GM19468 (cell line): Measurements from ENCODE around the gene INAFM2.
A peak's percentile ranks its signal among the peaks of the same experiment; 100 is the strongest.

Experiments used
- ATAC-seq: cut with Tn5 transposase; IDR thresholded peaks from one replicate; pipeline ENCODE4 v1.9.1; 2021; ENCODE audit warnings: mild to moderate bottlenecking, moderate library complexity, moderate number of reproducible peaks; ENCODE audit not compliant: unreplicated experiment; ENCODE audit errors: extremely low read depth

Gene INAFM2

GRCh38 chr15:40354408-40355171 lies 31.1 kb downstream of the INAFM2 start:
- no peak for ATAC-seq

- no peak for ATAC-seq
Observed at GRCh38 chr15:40355976-40356585, 32.6 kb downstream of the INAFM2 start.

GRCh38 chr15:40357246-40357645 lies 33.8 kb downstream of the INAFM2 start:
- ATAC-seq, result no peak

- ATAC-seq, result no peak
Observed at GRCh38 chr15:40357723-40358470, 34.4 kb downstream of the INAFM2 start, which contains the start of gene DISP2. TSS of gene DISP2 (plus strand) at chr15:40358219. CDS start at chr15:40358322, 103 bp downstream.

GRCh38 chr15:40358471-40359353 lies 35.2 kb downstream of the INAFM2 start:
- ATAC-seq, result no peak

- no peak for ATAC-seq
Observed at GRCh38 chr15:40360015-40360414, 36.5 kb downstream of the INAFM2 start.

GRCh38 chr15:40361640-40362039 lies 38.1 kb downstream of the INAFM2 start:
- ATAC-seq, result no peak

- ATAC-seq, result no peak
Observed at GRCh38 chr15:40363611-40364010, 40.1 kb downstream of the INAFM2 start.

GRCh38 chr15:40364251-40364650 lies 40.8 kb downstream of the INAFM2 start:
- no peak for ATAC-seq

- no peak for ATAC-seq
Observed at GRCh38 chr15:40365016-40365415, 41.5 kb downstream of the INAFM2 start.

GRCh38 chr15:40365624-40366456 lies 42.3 kb downstream of the INAFM2 start:
- no peak for ATAC-seq

- no peak for ATAC-seq
Observed at GRCh38 chr15:40366457-40367370, 43.2 kb downstream of the INAFM2 start.

- no peak for ATAC-seq
Observed at GRCh38 chr15:40367371-40367685, 43.8 kb downstream of the INAFM2 start.

GRCh38 chr15:40367686-40368611 lies 44.5 kb downstream of the INAFM2 start:
- ATAC-seq, result peak; percentile 86

- ATAC-seq, result no peak
Observed at GRCh38 chr15:40368719-40369473, 45.4 kb downstream of the INAFM2 start.

GRCh38 chr15:40369474-40369869 lies 46.0 kb downstream of the INAFM2 start:
- ATAC-seq, result no peak

GRCh38 chr15:40369971-40370370 lies 46.5 kb downstream of the INAFM2 start:
- ATAC-seq, result no peak
